HCT116 (cell line): ENCODE data around the gene RHEB. TPM values are rescaled to one million over a fixed set of nuclear protein-coding genes. Genes with fewer than 3 reads are reported as not detected.
"Not testable (repeated sequence)": the region's sequence is repeated elsewhere in the genome, so short reads cannot be mapped to it uniquely, and the experiment has no call there.

Source experiments
- ATAC-seq: fragments of 200-7000 bp; cut with Tn5 transposase; 2 replicates; pipeline ENCODE4 v1.9.1; 2020; ENCODE audit warnings: mild to moderate bottlenecking, moderate library complexity
- BruUV-seq: library from RNA; stranded (reverse); fragments of 400-500 nt; replicated peaks from 2 replicates; lab custom pipeline; 2021; lab: Mats Ljungman, UMichigan
- CTCF ChIA-PET: fragments of 300-600 bp; sonication (Branson Sonifier 250); formaldehyde crosslinking; loops from one replicate; lab custom pipeline; 2021; ENCODE audit warnings: antibody characterized with exemption; lab: Charles Lee
- POLR2A ChIA-PET: fragments of 300-600, 350-600 bp; sonication (Branson Sonifier 250); formaldehyde crosslinking; loops from one replicate; lab custom pipeline; 2021; ENCODE audit warnings: antibody characterized with exemption; lab: Charles Lee
- RAD21 ChIA-PET, 2 experiments: fragments of 300-600 bp; sonication (Branson Sonifier 250); formaldehyde crosslinking; loops; one replicate each; lab custom pipeline; 2023; ENCODE audit warnings: low total read pairs in 2 of 2; ENCODE audit not compliant: uncharacterized antibody in 2 of 2, unreplicated experiment in 2 of 2, low non-redundant PET in 1 of 2; lab: Charles Lee
- DNase-seq: peaks from one replicate; pipeline ENCODE4 v3.0.0-alpha.2; 2010; ENCODE audit warnings: low read depth, low spot score
- H2AFZ ChIP-seq: fragments of 200-600 bp; shearing (Covaris generic), sonication (generic); 2 replicates; pipeline ENCODE4 v1.6.1; 2017; ENCODE audit warnings: low read depth, mixed run types, mixed read lengths, antibody characterized with exemption, low read length; ENCODE audit not compliant: poor library complexity, severe bottlenecking
- H3K27ac ChIP-seq: 2 replicates; pipeline ENCODE4 v1.5.1; 2012; ENCODE audit warnings: low read depth, low read length
- H3K27me3 ChIP-seq: fragments of 200-600 bp; sonication (generic); 2 replicates; pipeline ENCODE4 v1.6.1; 2016; ENCODE audit warnings: mixed run types, low read length, mixed read lengths; ENCODE audit not compliant: insufficient read depth
- H3K36me3 ChIP-seq, 2 experiments: fragments of 200-500 bp in 1 of 2; fragments of 200-600 bp in 1 of 2; sonication (Bioruptor generic) in 1 of 2; sonication (generic) in 1 of 2; 2 replicates each; pipeline versions ENCODE4 v1.5.1 to v1.6.1; 2014 to 2016; ENCODE audit warnings: low read length in 2 of 2, inconsistent platforms in 1 of 2, mixed read lengths in 1 of 2, mixed run types in 1 of 2; ENCODE audit not compliant: insufficient read depth in 2 of 2, control insufficient read depth in 1 of 2
- H3K4me1 ChIP-seq, 2 experiments: fragments of 200-600 bp in 1 of 2; sonication (generic) in 1 of 2; 2 replicates each; pipeline versions ENCODE4 v1.5.1 to v1.6.1; 2012 to 2017; ENCODE audit warnings: low read length in 2 of 2, inconsistent platforms in 1 of 2, mild to moderate bottlenecking in 1 of 2, mixed read lengths in 1 of 2, mixed run types in 1 of 2, moderate library complexity in 1 of 2; ENCODE audit not compliant: insufficient read depth in 2 of 2, control insufficient read depth in 1 of 2
- H3K4me2 ChIP-seq: fragments of 200-600 bp; sonication (generic); 2 replicates; pipeline ENCODE4 v1.6.1; 2017; ENCODE audit warnings: mixed run types, low read length, mixed read lengths
- H3K4me3 ChIP-seq, 2 experiments: fragments of 200-600 bp in 1 of 2; sonication (generic) in 1 of 2; replicated peaks in 1 of 2; 2 replicates each; pipeline ENCODE4 v1.5.1; 2011 to 2016; ENCODE audit warnings: low read length in 2 of 2, control low read depth in 1 of 2, low read depth in 1 of 2, mild to moderate bottlenecking in 1 of 2, mixed read lengths in 1 of 2, mixed run types in 1 of 2
- H3K79me2 ChIP-seq: fragments of 200-600 bp; sonication (generic); 2 replicates; pipeline ENCODE4 v1.6.1; 2017; ENCODE audit warnings: mild to moderate bottlenecking, mixed run types, low read length, moderate library complexity, mixed read lengths; ENCODE audit not compliant: insufficient read depth
- H3K9ac ChIP-seq: fragments of 200-600 bp; sonication (generic); 2 replicates; pipeline ENCODE4 v1.6.1; 2016; ENCODE audit warnings: low read length, mixed read lengths
- H3K9me2 ChIP-seq: fragments of 200-600 bp; sonication (generic), shearing (Covaris generic); 2 replicates; pipeline ENCODE4 v1.6.1; 2017; ENCODE audit warnings: mixed run types, mild to moderate bottlenecking, moderate library complexity; ENCODE audit not compliant: insufficient read depth
- H3K9me3 ChIP-seq, 2 experiments: fragments of 200-500 bp in 1 of 2; fragments of 200-600 bp in 1 of 2; sonication (Bioruptor generic) in 1 of 2; sonication (generic) in 1 of 2; 2 replicates each; pipeline ENCODE4 v1.6.1; 2014 to 2017; ENCODE audit warnings: low read length in 2 of 2, mixed read lengths in 2 of 2, inconsistent platforms in 1 of 2, low read depth in 1 of 2, mild to moderate bottlenecking in 1 of 2, mixed run types in 1 of 2, moderate library complexity in 1 of 2; ENCODE audit not compliant: control insufficient read depth in 1 of 2, insufficient read depth in 1 of 2
- H4K20me1 ChIP-seq: fragments of 200-600 bp; sonication (generic), shearing (Covaris generic); 2 replicates; pipeline ENCODE4 v1.6.1; 2017; ENCODE audit warnings: mixed run types, mild to moderate bottlenecking, moderate library complexity; ENCODE audit not compliant: insufficient read depth
- CEBPB ChIP-seq: IDR thresholded peaks from 2 replicates; pipeline ENCODE4 v1.6.1; 2012; ENCODE audit warnings: low read depth
- RAD21 ChIP-seq: IDR thresholded peaks from 2 replicates; pipeline ENCODE4 v1.6.1; 2012; ENCODE audit warnings: low read depth, mild to moderate bottlenecking
- SIN3A ChIP-seq: IDR thresholded peaks from 2 replicates; pipeline ENCODE4 v1.6.1; 2012; ENCODE audit warnings: low read depth
- YY1 ChIP-seq: IDR thresholded peaks from 2 replicates; pipeline ENCODE4 v1.6.1; 2011; ENCODE audit warnings: low read length, low read depth, moderate library complexity, mild to moderate bottlenecking; ENCODE audit not compliant: insufficient replicate concordance; ENCODE audit errors: extremely low read depth
- ZFX ChIP-seq: fragments of 450-650 bp; IDR thresholded peaks from 2 replicates; pipeline ENCODE4 v1.6.1; 2017
- intact Hi-C: fragments of 100-400 bp; cut with micrococcal nuclease; formaldehyde crosslinking; loops from 2 replicates; pipeline ENCODE4 v1.10.0; 2022
- total RNA-seq: library from RNA; stranded (reverse); gene quantifications from one replicate; pipeline ENCODE4 v1.2.1, GENCODE V29; 2021; ENCODE audit not compliant: unreplicated experiment
- TF ChIP-seq, protein P1 (sequence below): IDR thresholded peaks from 2 replicates; pipeline ENCODE4 v1.6.1; 2012
- TF ChIP-seq, protein P2 (sequence below): IDR thresholded peaks from 2 replicates; pipeline ENCODE4 v1.6.1; 2012

RHEB gene
- total RNA-seq, 1 experiment from 2014 or later = 114 TPM

DNA sequence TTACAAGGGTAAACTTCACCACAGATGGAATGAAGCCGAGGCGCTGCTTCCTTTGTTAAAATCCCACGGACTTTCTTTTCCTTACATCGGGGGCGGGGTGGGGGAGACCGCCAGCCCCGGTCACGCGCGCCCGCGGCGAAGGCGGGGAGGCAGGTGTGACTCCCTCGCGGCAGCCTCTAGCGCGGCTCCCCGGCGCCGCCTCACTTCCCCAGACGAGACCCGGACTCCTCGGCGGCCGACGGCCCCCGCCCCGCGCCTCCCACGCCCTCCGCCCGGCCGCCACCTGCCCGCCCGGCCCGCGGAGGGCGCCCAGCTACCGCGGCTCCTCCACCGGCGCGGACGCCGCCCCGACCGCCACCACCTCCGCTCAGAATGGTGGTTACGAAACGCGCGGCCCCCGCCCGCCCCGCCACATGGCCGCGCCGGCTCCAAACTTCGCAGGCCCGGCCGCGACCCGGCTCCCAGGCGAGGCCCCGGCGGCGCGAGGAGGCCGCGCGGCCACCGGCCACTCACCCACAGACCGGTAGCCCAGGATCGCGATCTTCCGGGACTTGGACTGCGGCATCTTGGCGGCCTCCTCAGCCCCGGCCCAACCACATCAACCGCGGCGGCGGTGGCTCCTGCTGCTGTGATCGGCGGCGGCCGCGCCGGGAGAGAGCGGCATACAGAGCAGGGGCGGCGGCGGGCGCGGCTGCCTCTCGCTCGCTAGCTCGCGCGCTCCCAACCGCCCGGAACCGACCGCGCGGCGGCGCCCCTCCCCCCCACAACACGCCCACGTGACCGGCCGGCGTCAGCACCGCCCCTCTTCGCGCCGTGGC is 539 bp downstream of the RHEB start:
- H3K4me2 ChIP-seq = peak overlapping the region; percentile 85
- H2AFZ ChIP-seq, H3K9me3 ChIP-seq, DNase-seq, BruUV-seq, H3K36me3 ChIP-seq, H3K9me2 ChIP-seq, RAD21 ChIA-PET, H3K27me3 ChIP-seq, intact Hi-C loops: not testable (repeated sequence)
- ATAC-seq = peak; percentile 82
- H3K9ac ChIP-seq = peak overlapping the region; percentile 97
- H3K27ac ChIP-seq = peak overlapping the region; percentile 97
- peak overlapping the region; percentile 97 to 99 for H3K4me3 ChIP-seq
- POLR2A ChIA-PET = interaction anchor here (1.0 kb wide), 1 partner anchor 10 kb away, joined by 6 read pairs; no protein-coding TSS in a partner anchor
- H4K20me1 ChIP-seq = peaks cover 25% of the 10 kb centered on the region
- CTCF ChIA-PET = interaction anchor here (1.0 kb wide), 1 partner anchor 101 kb away, joined by 3 read pairs; no protein-coding TSS in a partner anchor
- TF ChIP-seq, protein P1, sequence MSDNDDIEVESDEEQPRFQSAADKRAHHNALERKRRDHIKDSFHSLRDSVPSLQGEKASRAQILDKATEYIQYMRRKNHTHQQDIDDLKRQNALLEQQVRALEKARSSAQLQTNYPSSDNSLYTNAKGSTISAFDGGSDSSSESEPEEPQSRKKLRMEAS = peak; percentile 55
- TF ChIP-seq ZFX = peak; percentile 92
- H3K4me1 ChIP-seq = peaks cover 16 to 42% of the 10 kb centered on the region in 2 experiments
- peaks cover 51% of the 10 kb centered on the region for H3K79me2 ChIP-seq

DNA sequence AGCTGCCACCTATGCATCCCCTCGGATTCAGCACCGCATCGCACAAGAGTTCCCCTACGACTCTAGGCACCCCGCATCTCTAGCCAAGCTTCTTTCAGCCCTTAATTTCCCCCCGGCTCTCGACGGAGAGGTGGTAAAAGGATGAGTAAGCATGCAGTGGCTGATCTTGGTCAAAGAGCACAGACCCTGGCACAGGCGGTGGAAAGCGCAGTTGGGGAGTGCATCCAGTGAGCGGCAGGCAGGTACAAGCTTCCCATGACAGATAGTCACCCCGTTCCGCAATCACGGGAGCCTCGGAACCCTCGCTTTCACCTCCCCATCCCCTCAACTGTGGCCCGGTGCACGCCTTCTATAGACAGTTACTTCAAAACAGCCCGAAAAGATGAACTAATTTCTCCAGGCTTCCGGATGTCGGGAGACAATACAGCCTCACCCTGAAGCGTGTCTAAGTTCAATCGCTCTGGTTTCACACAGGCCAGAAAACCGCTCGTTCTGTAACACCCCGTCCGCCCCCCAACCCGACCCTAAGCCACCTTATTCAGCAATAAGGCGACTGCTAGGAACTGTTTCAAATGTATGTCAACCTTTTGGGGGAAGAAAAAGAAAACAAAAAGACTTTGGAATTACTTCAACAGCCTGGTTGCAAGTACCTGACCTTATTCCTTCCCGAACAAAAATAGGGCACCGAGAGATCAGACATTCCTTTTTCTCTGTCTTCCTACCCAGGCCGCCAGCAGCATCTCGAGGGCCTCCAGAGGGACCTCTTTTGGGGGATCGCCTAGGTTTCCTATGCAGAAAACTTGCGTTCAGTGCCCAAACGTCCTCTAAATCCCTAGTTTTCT is 1.4 kb downstream of the RHEB start:
- peak overlapping the region; percentile 97 for H3K27ac ChIP-seq
- peaks cover 32% of the 10 kb centered on the region for H4K20me1 ChIP-seq
- H3K4me3 ChIP-seq = peak overlapping the region; percentile 97 to 99
- TSS peak; percentile 41 for BruUV-seq
- intact Hi-C loops = no loop called here
- peak overlapping the region; percentile 97 for H3K9ac ChIP-seq
- no peaks in the 10 kb centered on the region for H3K9me3 ChIP-seq
- no peaks in the 10 kb centered on the region for H3K9me2 ChIP-seq
- ATAC-seq = 0 out of 2 replicates have a peak, but pooled peaks have one; percentile 10
- ChIA-PET POLR2A (no interaction called here), CTCF (no interaction called here), RAD21 (no interaction called here)
- H2AFZ ChIP-seq = no peak overlapping the region
- H3K79me2 ChIP-seq = peaks cover 60% of the 10 kb centered on the region
- no peaks in the 10 kb centered on the region for H3K36me3 ChIP-seq
- peak overlapping the region; percentile 85 for H3K4me2 ChIP-seq
- DNase-seq = no peak
- TF ChIP-seq, protein P2, sequence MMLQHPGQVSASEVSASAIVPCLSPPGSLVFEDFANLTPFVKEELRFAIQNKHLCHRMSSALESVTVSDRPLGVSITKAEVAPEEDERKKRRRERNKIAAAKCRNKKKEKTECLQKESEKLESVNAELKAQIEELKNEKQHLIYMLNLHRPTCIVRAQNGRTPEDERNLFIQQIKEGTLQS = no peak
- TF ChIP-seq CEBPB = no peak
- TF ChIP-seq RAD21 = peak; percentile 8; the same call in 1 of the 2 replicates
- TF ChIP-seq SIN3A = no peak
- no peak for TF ChIP-seq YY1
- H3K27me3 ChIP-seq = no peaks in the 10 kb centered on the region
- peaks cover 16 to 42% of the 10 kb centered on the region in 2 experiments for H3K4me1 ChIP-seq
